Naive thymus-derived CD4-positive, alpha-beta T cell (primary cell): ENCODE results near the gene PTPRT. TPM values are rescaled to one million over a fixed set of nuclear protein-coding genes. Genes with fewer than 3 reads are reported as not detected.

Experiments used
- ATAC-seq: fragments of 150-1000 bp; cut with Tn5 transposase; 2 replicates; pipeline ENCODE4 v1.10.0; 2021; ENCODE audit warnings: mild to moderate bottlenecking, moderate library complexity
- CTCF ChIA-PET: fragments of 350-600 bp; sonication (Branson Sonifier 250); formaldehyde crosslinking; loops from one replicate; lab custom pipeline; 2021; ENCODE audit warnings: antibody characterized with exemption; lab: Charles Lee
- POLR2A ChIA-PET: fragments of 350-600 bp; sonication (Branson Sonifier 250); formaldehyde crosslinking; loops from one replicate; lab custom pipeline; 2021; ENCODE audit warnings: antibody characterized with exemption, inconsistent platforms; lab: Charles Lee
- DNase-seq, 9 donors: peaks; one replicate each; pipeline versions ENCODE4 v3.0.0 to v3.0.0-alpha.2; 2020 to 2022; ENCODE audit warnings: mixed read lengths in 1 of 9
- H3K27ac ChIP-seq: one replicate; pipeline ENCODE4 v1.7.0; 2013; ENCODE audit warnings: mild to moderate bottlenecking, low read depth, low read length, moderate library complexity
- H3K27me3 ChIP-seq, 2 donors: one replicate each; pipeline ENCODE4 v1.7.0; 2013; ENCODE audit warnings: low read length in 2 of 2, mild to moderate bottlenecking in 2 of 2, moderate library complexity in 2 of 2; ENCODE audit not compliant: control insufficient read depth in 2 of 2, insufficient read depth in 2 of 2
- H3K36me3 ChIP-seq, 3 experiments: 1 replicate in 2 of 3; 2 replicates in 1 of 3; pipeline ENCODE4 v1.7.0; 2013; ENCODE audit warnings: low read length in 3 of 3, mild to moderate bottlenecking in 3 of 3, moderate library complexity in 1 of 3; ENCODE audit not compliant: insufficient read depth in 3 of 3, control insufficient read depth in 2 of 3
- H3K4me1 ChIP-seq, 2 donors: one replicate each; pipeline ENCODE4 v1.7.0; 2013; ENCODE audit warnings: low read length in 2 of 2, mild to moderate bottlenecking in 2 of 2, moderate library complexity in 1 of 2; ENCODE audit not compliant: control insufficient read depth in 2 of 2, insufficient read depth in 2 of 2
- H3K4me3 ChIP-seq: 2 replicates; pipeline ENCODE4 v1.7.0; 2013; ENCODE audit warnings: mild to moderate bottlenecking, low read length
- H3K9me3 ChIP-seq, 3 experiments: 1 replicate in 2 of 3; 2 replicates in 1 of 3; pipeline ENCODE4 v1.7.0; 2013; ENCODE audit warnings: low read length in 3 of 3; ENCODE audit not compliant: control insufficient read depth in 2 of 3
- H3K27ac Mint-ChIP-seq, 9 donors: one replicate each; pipeline ENCODE4 v1.8.0; 2020 to 2022; ENCODE audit warnings: mixed read lengths in 9 of 9, mild to moderate bottlenecking in 8 of 9, moderate library complexity in 5 of 9, inconsistent platforms in 2 of 9
- H3K27me3 Mint-ChIP-seq, 5 donors: one replicate each; pipeline ENCODE4 v1.8.0; 2021 to 2022; ENCODE audit warnings: mixed read lengths in 5 of 5, mild to moderate bottlenecking in 1 of 5
- H3K36me3 Mint-ChIP-seq, 5 donors: one replicate each; pipeline ENCODE4 v1.8.0; 2020 to 2022; ENCODE audit warnings: mixed read lengths in 5 of 5, mild to moderate bottlenecking in 3 of 5, inconsistent platforms in 1 of 5
- H3K4me1 Mint-ChIP-seq, 7 donors: one replicate each; pipeline ENCODE4 v1.8.0; 2020 to 2022; ENCODE audit warnings: mixed read lengths in 7 of 7, mild to moderate bottlenecking in 3 of 7, inconsistent platforms in 1 of 7
- H3K4me3 Mint-ChIP-seq, 10 donors: one replicate each; pipeline ENCODE4 v1.8.0; 2020 to 2022; ENCODE audit warnings: mild to moderate bottlenecking in 10 of 10, mixed read lengths in 10 of 10, moderate library complexity in 6 of 10, inconsistent platforms in 2 of 10
- H3K9me3 Mint-ChIP-seq, 11 donors: one replicate each; pipeline ENCODE4 v1.8.0; 2020 to 2022; ENCODE audit warnings: mixed read lengths in 11 of 11, mild to moderate bottlenecking in 4 of 11, inconsistent platforms in 1 of 11, moderate library complexity in 1 of 11
- intact Hi-C, 2 donors: fragments of 100-400 bp; cut with micrococcal nuclease; formaldehyde crosslinking; loops; one replicate each; pipeline ENCODE4 v1.15.1; 2023
- polyA plus RNA-seq, 2 donors: library from polyadenylated mRNA; unstranded; fragments of 300-500 nt; fragmentation: Illumina TruSeq; gene quantifications; one replicate each; pipeline ENCODE4 v1.2.3, GENCODE V29; 2021
- total RNA-seq, 6 experiments: library from RNA in 5 of 6; stranded (reverse) in 5 of 6; gene quantifications; 1 replicate in 5 of 6; 2 replicates in 1 of 6; pipeline ENCODE4 v1.2.3 and lab custom pipeline; 2021 to 2026

The PTPRT gene
- total and polyA plus RNA-seq, 7 experiments from 2014 or later = not detected

DNA sequence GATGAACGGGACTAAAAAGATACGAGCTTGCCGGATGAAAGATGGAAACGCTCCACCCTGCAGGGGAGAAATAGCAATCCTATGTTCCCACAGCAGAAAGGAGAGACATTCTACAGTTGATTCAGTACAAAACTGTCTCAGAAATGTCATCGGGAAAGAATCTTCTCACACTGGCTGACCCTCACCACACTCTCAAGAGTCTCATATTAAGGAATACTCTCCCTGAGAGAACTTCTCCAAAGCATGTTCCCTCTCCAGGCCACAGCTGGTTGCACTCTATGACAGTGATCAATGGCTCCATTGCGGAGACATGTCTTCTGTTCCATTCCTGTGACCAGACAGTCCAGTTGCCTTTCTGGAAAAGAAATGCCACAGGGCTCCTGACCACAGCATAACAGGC lies 813.6 kb downstream of the PTPRT start:
- H3K27ac ChIP-seq = no peak overlapping the region
- no peaks in the 10 kb centered on the region for H3K4me1 ChIP-seq
- no peaks in the 10 kb centered on the region for H3K27me3 ChIP-seq
- H3K36me3 Mint-ChIP-seq = no peaks in the 10 kb centered on the region
- DNase-seq (no peak), ATAC-seq (no peak)
- ChIA-PET CTCF (no interaction called here), POLR2A (no interaction called here)
- H3K9me3 Mint-ChIP-seq = peaks cover 0 to 8% (median 0%) of the 10 kb centered on the region in 11 donors
- H3K27ac Mint-ChIP-seq = no peak overlapping the region
- H3K4me3 ChIP-seq = no peak overlapping the region
- no peak overlapping the region for H3K4me3 Mint-ChIP-seq
- intact Hi-C loops = no loop called here
- H3K4me1 Mint-ChIP-seq = no peaks in the 10 kb centered on the region
- H3K9me3 ChIP-seq = no peaks in the 10 kb centered on the region
- H3K36me3 ChIP-seq = no peaks in the 10 kb centered on the region
- H3K27me3 Mint-ChIP-seq = peaks cover 0 to under 1% (median 0%) of the 10 kb centered on the region in 5 donors

DNA sequence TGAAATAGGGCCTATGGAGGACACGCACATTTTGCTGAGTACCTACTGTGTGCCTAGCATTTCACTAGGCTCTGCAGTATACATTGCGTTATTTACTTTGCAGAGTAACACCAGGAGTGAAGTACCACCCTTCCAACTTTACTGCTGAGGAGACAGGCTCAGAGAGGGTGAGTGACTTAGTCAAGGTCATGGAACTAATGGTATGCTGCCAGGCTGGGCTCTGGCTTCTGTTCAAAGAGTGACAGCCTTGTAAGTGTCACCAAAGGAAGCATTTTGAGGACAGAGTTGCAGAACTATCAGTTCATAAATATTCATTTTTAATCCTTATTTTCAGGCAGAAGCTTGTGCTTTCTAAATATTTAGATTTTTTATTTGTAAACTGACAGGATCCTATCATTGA lies 816.7 kb downstream of the PTPRT start:
- intact Hi-C loops = no loop called here
- H3K27me3 Mint-ChIP-seq = peaks cover 0 to 7% (median 0%) of the 10 kb centered on the region in 5 donors
- POLR2A ChIA-PET = no interaction called here
- H3K27ac Mint-ChIP-seq = no peak overlapping the region
- Histone ChIP-seq H3K27ac (no peak overlapping the region), H3K4me3 (no peak overlapping the region), H3K27me3 (no peaks in the 10 kb centered on the region), H3K9me3 (no peaks in the 10 kb centered on the region), H3K4me1 (no peaks in the 10 kb centered on the region), H3K36me3 (no peaks in the 10 kb centered on the region)
- CTCF ChIA-PET = no interaction called here
- peaks cover 0 to 13% (median 2%) of the 10 kb centered on the region in 11 donors for H3K9me3 Mint-ChIP-seq
- no peak for ATAC-seq
- H3K4me3 Mint-ChIP-seq = no peak overlapping the region
- no peaks in the 10 kb centered on the region for H3K36me3 Mint-ChIP-seq
- no peaks in the 10 kb centered on the region for H3K4me1 Mint-ChIP-seq
- no peak for DNase-seq

DNA sequence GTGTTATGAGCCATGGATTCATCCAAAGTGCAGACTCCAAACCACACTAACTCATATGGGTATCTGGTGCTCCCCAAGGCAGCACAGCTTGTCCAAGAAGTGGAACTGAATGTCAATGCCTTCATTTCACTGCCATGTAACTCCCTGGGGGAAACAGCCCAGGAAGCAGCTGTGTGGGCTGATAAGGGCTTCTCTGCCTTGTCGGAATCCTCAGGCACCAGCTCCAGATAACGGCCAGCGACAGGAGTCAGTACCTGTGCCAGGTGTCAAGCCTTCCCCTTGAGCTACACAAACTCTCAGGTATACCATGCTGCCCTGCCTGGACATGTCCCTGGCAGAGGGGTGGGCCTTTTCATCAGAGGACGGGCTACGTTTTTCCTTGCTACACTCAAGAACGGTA lies 819.6 kb downstream of the PTPRT start:
- no peaks in the 10 kb centered on the region for H3K36me3 ChIP-seq
- ATAC-seq (no peak), DNase-seq (no peak)
- H3K9me3 ChIP-seq = no peaks in the 10 kb centered on the region
- no peaks in the 10 kb centered on the region for H3K27me3 ChIP-seq
- H3K27ac ChIP-seq = no peak overlapping the region
- ChIA-PET CTCF (no interaction called here), POLR2A (no interaction called here)
- no peak overlapping the region for H3K27ac Mint-ChIP-seq
- H3K27me3 Mint-ChIP-seq = peaks cover 0 to 9% (median 5%) of the 10 kb centered on the region in 5 donors
- no peaks in the 10 kb centered on the region for H3K4me1 Mint-ChIP-seq
- no peaks in the 10 kb centered on the region for H3K36me3 Mint-ChIP-seq
- intact Hi-C loops = no loop called here
- no peaks in the 10 kb centered on the region for H3K4me1 ChIP-seq
- peaks cover 0 to 13% (median 3%) of the 10 kb centered on the region in 11 donors for H3K9me3 Mint-ChIP-seq
- H3K4me3 Mint-ChIP-seq = no peak overlapping the region
- H3K4me3 ChIP-seq = no peak overlapping the region

DNA sequence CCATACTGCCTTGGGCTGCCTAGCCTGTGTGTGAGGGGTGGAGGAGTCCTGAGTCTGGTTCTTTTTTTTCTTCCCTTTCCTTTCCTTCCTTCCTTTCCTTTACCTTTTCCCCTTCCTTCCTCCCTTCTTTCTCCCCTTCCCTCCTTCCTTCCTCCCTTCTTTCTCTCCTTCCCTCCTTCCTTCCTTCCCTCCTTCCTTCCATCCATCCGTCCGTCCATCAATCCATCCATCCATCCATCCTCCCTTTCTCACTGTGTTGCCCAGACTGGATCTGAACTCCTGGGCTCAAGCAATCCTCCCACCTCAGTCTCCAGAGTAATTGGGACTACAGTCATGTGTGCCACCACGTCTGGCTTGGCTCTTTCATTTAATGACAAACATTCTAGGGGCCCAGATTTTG lies 820.8 kb downstream of the PTPRT start:
- ChIA-PET POLR2A (no interaction called here), CTCF (no interaction called here)
- Mint-ChIP-seq H3K9me3 (peaks cover 0 to 13% (median 3%) of the 10 kb centered on the region in 11 donors), H3K27me3 (peaks cover 0 to 9% (median 5%) of the 10 kb centered on the region in 5 donors), H3K4me3 (no peak overlapping the region), H3K36me3 (no peaks in the 10 kb centered on the region), H3K27ac (no peak overlapping the region), H3K4me1 (no peaks in the 10 kb centered on the region)
- no peak overlapping the region for H3K27ac ChIP-seq
- H3K27me3 ChIP-seq = no peaks in the 10 kb centered on the region
- ATAC-seq = no peak
- no peaks in the 10 kb centered on the region for H3K4me1 ChIP-seq
- no peak overlapping the region for H3K4me3 ChIP-seq
- DNase-seq = no peak
- H3K36me3 ChIP-seq = no peaks in the 10 kb centered on the region
- H3K9me3 ChIP-seq = no peaks in the 10 kb centered on the region
- intact Hi-C loops = no loop called here

DNA sequence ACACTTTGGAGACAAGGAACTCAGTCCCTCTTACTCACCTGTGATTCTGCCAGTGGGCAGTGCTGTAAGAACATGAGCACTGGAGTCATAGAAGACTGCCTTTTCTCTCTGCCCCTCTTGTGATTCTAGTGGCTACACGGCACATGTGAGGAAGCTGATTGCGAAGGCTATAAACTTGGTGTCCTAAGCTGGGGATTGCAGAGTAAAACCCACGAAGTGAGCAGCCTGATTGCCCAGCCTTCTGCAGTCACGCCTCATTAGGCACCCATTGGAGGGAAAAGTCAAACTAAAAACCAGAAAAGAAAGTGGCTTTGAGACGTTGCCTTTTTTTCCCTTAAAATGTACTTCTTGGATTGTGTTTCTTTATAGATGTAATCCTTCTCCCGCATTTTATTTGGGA lies 823.1 kb downstream of the PTPRT start:
- Mint-ChIP-seq H3K36me3 (no peaks in the 10 kb centered on the region), H3K9me3 (peaks cover 0 to 13% (median 3%) of the 10 kb centered on the region in 11 donors), H3K4me3 (no peak overlapping the region), H3K27me3 (peaks cover 0 to 9% (median 5%) of the 10 kb centered on the region in 5 donors), H3K4me1 (no peaks in the 10 kb centered on the region), H3K27ac (no peak overlapping the region)
- Histone ChIP-seq H3K27ac (no peak overlapping the region), H3K27me3 (no peaks in the 10 kb centered on the region), H3K9me3 (no peaks in the 10 kb centered on the region), H3K4me3 (no peak overlapping the region), H3K4me1 (no peaks in the 10 kb centered on the region), H3K36me3 (no peaks in the 10 kb centered on the region)
- POLR2A ChIA-PET = no interaction called here
- intact Hi-C loops = no loop called here
- DNase-seq = no peak
- no peak for ATAC-seq
- CTCF ChIA-PET = no interaction called here

DNA sequence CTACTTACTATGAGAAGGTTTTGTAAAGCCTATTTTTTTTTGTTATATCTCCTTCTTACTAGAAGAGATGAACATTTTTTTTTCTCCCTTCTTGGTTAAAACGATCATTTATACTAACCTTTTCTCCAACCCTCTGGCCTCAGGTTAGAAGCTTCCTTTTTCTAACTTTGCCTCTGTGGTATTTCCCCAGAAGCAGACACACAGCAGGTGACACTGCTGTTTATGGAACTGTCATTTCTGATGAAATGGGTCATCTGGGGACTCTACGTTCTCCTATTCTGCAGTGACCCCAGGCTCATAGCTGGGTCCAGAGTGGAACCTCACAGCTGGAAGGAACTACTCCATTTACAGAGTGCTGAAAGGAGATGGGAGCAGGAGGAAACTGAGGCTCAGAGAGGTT lies 825.3 kb downstream of the PTPRT start:
- ChIA-PET CTCF (no interaction called here), POLR2A (no interaction called here)
- no peaks in the 10 kb centered on the region for H3K36me3 ChIP-seq
- intact Hi-C loops = no loop called here
- no peak for DNase-seq
- Mint-ChIP-seq H3K4me1 (no peaks in the 10 kb centered on the region), H3K9me3 (peaks cover 0 to 7% (median 3%) of the 10 kb centered on the region in 11 donors), H3K27me3 (peaks cover 0 to 9% (median 5%) of the 10 kb centered on the region in 5 donors), H3K4me3 (no peak overlapping the region), H3K36me3 (no peaks in the 10 kb centered on the region), H3K27ac (no peak overlapping the region)
- no peak overlapping the region for H3K27ac ChIP-seq
- H3K4me1 ChIP-seq = no peaks in the 10 kb centered on the region
- H3K27me3 ChIP-seq = no peaks in the 10 kb centered on the region
- H3K4me3 ChIP-seq = no peak overlapping the region
- ATAC-seq = no peak
- H3K9me3 ChIP-seq = no peaks in the 10 kb centered on the region

DNA sequence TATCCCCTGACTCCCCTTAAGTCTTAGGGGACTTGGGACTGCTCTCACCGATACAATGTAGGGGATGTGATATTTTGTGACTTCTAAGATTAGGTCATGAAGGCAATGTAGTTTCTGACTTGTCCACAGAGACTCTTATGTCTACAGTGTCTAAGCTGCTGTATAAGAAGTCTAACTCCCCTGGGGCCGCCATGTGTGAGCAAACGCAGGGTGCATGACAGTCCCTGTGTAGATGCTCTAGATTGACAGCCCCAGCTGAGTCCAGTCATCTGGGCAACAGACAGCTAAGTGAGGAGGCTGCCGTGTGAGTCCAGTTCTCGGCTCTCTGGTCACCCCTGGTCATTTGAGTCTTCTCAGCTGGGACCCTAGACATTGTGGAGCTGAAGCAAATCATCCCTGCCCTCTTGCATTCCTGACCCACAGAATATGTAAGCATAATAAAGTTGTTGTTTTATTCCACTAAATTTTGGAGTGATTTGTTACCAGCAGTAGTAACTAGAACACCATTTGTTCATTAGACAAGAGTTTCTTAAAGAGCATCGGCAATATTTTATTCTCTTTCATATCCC lies 828.2 kb downstream of the PTPRT start:
- DNase-seq (no peak), ATAC-seq (no peak)
- Histone ChIP-seq H3K4me1 (no peaks in the 10 kb centered on the region), H3K9me3 (no peaks in the 10 kb centered on the region), H3K27me3 (no peaks in the 10 kb centered on the region), H3K36me3 (no peaks in the 10 kb centered on the region), H3K4me3 (no peak overlapping the region), H3K27ac (no peak overlapping the region)
- Mint-ChIP-seq H3K9me3 (peaks cover 0 to 9% (median 2%) of the 10 kb centered on the region in 11 donors), H3K4me1 (no peaks in the 10 kb centered on the region), H3K27me3 (no peaks in the 10 kb centered on the region), H3K4me3 (no peak overlapping the region), H3K36me3 (no peaks in the 10 kb centered on the region), H3K27ac (no peak overlapping the region)
- intact Hi-C loops = no loop called here
- ChIA-PET CTCF (no interaction called here), POLR2A (no interaction called here)
